Stimulated activated CD8-positive, alpha-beta memory T cell treated with anti-CD3 and anti-CD28 coated beads, Interleukin-7, amount 100 ng/mL, for 48 hours (primary cell): ENCODE results near the gene ASPSCR1.
"Not testable (repeated sequence)": the region's sequence is repeated elsewhere in the genome, so short reads cannot be mapped to it uniquely, and the experiment has no call there.

Experiments
- DNase-seq, 2 donors: peaks; one replicate each; pipeline ENCODE4 v3.0.0-alpha.2; 2020; ENCODE audit warnings: low read depth in 1 of 2; ENCODE audit errors: extremely low read depth in 1 of 2

The ASPSCR1 gene

GRCh38 chr17:81981511-81981910 lies 4.1 kb downstream of the ASPSCR1 start:
- not testable (repeated sequence) for DNase-seq

- DNase-seq: no peak
Measured at GRCh38 chr17:81983011-81983638, 5.7 kb downstream of the ASPSCR1 start.

- DNase-seq: no peak
Measured at GRCh38 chr17:81983639-81984373, 6.4 kb downstream of the ASPSCR1 start.

- no peak for DNase-seq
Measured at GRCh38 chr17:81984773-81985410, 7.5 kb downstream of the ASPSCR1 start.

- no peak for DNase-seq
Measured at GRCh38 chr17:81986606-81987005, 9.2 kb downstream of the ASPSCR1 start.

- no peak for DNase-seq
Measured at GRCh38 chr17:81987161-81987770, 9.8 kb downstream of the ASPSCR1 start.

- DNase-seq: no peak
Measured at GRCh38 chr17:81990836-81991683, 13.6 kb downstream of the ASPSCR1 start.

GRCh38 chr17:81991684-81992305 lies 14.4 kb downstream of the ASPSCR1 start:
- DNase-seq: no peak

GRCh38 chr17:81992306-81993102 lies 15.1 kb downstream of the ASPSCR1 start:
- DNase-seq: no peak

- no peak for DNase-seq
Measured at GRCh38 chr17:81993729-81994592, 16.5 kb downstream of the ASPSCR1 start.

- DNase-seq: no peak
Measured at GRCh38 chr17:81994593-81995462, 17.4 kb downstream of the ASPSCR1 start.

- no peak for DNase-seq
Measured at GRCh38 chr17:81995463-81996231, 18.2 kb downstream of the ASPSCR1 start.

- no peak for DNase-seq
Measured at GRCh38 chr17:81996232-81996756, 18.9 kb downstream of the ASPSCR1 start.

GRCh38 chr17:81996757-81997441 lies 19.5 kb downstream of the ASPSCR1 start:
- DNase-seq: no peak

GRCh38 chr17:81998212-81998611 lies 20.8 kb downstream of the ASPSCR1 start:
- DNase-seq: no peak
